Upper lobe of right lung (tissue), 1 donor: Measurements from ENCODE around the gene EXOC3L1. TPM values are rescaled to one million over a fixed set of nuclear protein-coding genes. Genes with fewer than 3 reads are reported as not detected.

Experiments used
- ATAC-seq: fragments of 200-7000 bp; cut with Tn5 transposase; one replicate; pipeline ENCODE4 v1.9.1; 2020; ENCODE audit warnings: mild to moderate bottlenecking, moderate library complexity
- DNase-seq: peaks from one replicate; pipeline ENCODE4 v3.0.0-alpha.2; 2020
- H3K27ac ChIP-seq: fragments of 200-600 bp; one replicate; pipeline ENCODE4 v1.8.0; 2022
- H3K27me3 ChIP-seq: fragments of 200-600 bp; one replicate; pipeline ENCODE4 v1.8.0; 2022; ENCODE audit warnings: mild to moderate bottlenecking
- H3K36me3 ChIP-seq: fragments of 200-600 bp; one replicate; pipeline ENCODE4 v1.8.0; 2022
- H3K4me1 ChIP-seq: fragments of 200-600 bp; one replicate; pipeline ENCODE4 v1.8.0; 2022
- H3K4me3 ChIP-seq: fragments of 200-600 bp; one replicate; pipeline ENCODE4 v1.8.0; 2022; ENCODE audit warnings: mild to moderate bottlenecking
- H3K9me3 ChIP-seq: fragments of 200-600 bp; one replicate; pipeline ENCODE4 v1.8.0; 2022
- intact Hi-C: fragments of 100-400 bp; cut with DNase I; formaldehyde crosslinking; loops from one replicate; pipeline ENCODE4 v1.11.0; 2022
- total RNA-seq: library from RNA; stranded (reverse); fragmentation: NEBNext Ultra II Directional; extraction: Animal tissue kit (Norgen Biotek cat#: 25700); gene quantifications from one replicate; pipeline ENCODE4 v1.2.1, GENCODE V29; 2021
- TF ChIP-seq, protein P1 (sequence below): fragments of 200-600 bp; IDR thresholded peaks from one replicate; pipeline ENCODE4 v1.8.0; 2022; ENCODE audit warnings: antibody characterized with exemption
- donor health status: DM: no; HTN: yes; CAD: no; lungs with severe emphysema.

Gene EXOC3L1
- total RNA-seq, 1 donor from 2014 or later = 17.1 TPM

DNA sequence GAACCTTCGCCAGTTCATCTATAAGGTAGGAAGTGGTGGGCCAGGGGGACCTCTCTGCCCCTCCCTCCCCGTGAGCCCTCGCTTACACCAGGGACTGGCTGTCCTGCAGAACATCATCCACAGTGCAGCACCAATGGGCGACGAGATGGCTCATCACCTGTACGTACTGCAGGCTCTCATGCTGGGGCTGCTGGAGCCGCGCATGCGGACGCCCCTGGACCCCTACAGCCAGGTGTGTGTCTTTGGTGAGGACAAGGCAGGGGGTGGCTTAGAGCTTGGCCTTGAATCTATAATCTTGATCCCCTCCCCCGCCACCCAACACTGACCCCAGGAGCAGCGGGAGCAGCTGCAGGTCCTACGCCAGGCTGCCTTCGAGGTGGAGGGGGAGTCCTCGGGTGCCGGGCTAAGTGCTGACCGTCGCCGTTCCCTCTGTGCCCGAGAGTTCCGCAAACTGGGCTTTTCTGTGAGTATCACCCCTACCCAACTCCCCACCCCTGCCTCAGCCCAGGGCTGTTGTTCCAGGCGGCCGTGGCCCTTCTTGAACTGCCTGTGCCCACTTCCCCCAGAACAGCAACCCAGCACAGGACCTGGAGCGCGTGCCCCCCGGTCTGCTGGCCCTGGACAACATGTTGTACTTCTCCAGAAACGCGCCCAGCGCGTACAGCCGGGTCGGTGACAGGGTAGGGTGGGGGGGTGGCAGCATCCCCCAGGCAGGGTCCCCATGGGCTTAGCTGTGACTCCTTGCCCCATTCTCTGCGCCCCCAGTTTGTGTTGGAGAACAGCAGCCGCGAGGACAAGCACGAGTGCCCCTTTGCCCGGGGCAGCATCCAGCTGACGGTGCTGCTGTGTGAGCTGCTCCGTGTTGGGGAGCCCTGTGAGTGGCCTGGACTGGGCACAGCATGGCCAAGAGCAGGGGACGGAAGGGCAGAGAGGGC, 11.7 kb upstream of the EXOC3L1 start:
- DNase-seq = no peak
- no peak overlapping the region for H3K4me3 ChIP-seq
- H3K9me3 ChIP-seq = no peaks in the 10 kb centered on the region
- H3K36me3 ChIP-seq = peaks cover 48% of the 10 kb centered on the region
- no peaks in the 10 kb centered on the region for H3K27me3 ChIP-seq
- no peak for ATAC-seq
- no peak overlapping the region for H3K27ac ChIP-seq
- peaks cover 9% of the 10 kb centered on the region for H3K4me1 ChIP-seq
- TF ChIP-seq, protein P1, sequence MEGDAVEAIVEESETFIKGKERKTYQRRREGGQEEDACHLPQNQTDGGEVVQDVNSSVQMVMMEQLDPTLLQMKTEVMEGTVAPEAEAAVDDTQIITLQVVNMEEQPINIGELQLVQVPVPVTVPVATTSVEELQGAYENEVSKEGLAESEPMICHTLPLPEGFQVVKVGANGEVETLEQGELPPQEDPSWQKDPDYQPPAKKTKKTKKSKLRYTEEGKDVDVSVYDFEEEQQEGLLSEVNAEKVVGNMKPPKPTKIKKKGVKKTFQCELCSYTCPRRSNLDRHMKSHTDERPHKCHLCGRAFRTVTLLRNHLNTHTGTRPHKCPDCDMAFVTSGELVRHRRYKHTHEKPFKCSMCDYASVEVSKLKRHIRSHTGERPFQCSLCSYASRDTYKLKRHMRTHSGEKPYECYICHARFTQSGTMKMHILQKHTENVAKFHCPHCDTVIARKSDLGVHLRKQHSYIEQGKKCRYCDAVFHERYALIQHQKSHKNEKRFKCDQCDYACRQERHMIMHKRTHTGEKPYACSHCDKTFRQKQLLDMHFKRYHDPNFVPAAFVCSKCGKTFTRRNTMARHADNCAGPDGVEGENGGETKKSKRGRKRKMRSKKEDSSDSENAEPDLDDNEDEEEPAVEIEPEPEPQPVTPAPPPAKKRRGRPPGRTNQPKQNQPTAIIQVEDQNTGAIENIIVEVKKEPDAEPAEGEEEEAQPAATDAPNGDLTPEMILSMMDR = no peak
- intact Hi-C loops = no loop called here

DNA sequence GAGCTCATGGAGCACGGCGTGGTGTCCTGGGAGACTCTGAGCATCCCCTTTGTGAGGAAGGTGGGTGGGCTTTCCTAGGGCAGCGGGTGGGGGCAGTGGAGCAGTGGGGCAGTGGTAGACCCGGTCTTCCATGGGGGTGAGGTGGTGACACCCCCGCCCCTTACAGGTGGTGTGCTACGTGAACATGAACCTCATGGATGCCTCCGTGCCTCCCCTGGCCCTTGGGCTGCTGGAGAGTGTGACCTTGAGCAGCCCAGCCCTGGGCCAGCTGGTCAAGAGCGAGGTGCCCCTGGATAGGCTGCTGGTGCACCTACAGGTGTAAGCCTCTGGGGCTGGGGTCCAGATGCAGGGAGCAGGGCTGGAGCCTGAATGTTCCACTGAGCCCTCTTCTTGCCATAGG, 10.6 kb upstream of the EXOC3L1 start:
- Histone ChIP-seq H3K27ac (no peak overlapping the region), H3K4me1 (peaks cover 9% of the 10 kb centered on the region), H3K9me3 (no peaks in the 10 kb centered on the region), H3K27me3 (no peaks in the 10 kb centered on the region), H3K36me3 (peaks cover 60% of the 10 kb centered on the region), H3K4me3 (no peak overlapping the region)
- intact Hi-C loops = no loop called here
- ATAC-seq = no peak
- TF ChIP-seq, protein P1 = no peak
- DNase-seq = no peak

DNA sequence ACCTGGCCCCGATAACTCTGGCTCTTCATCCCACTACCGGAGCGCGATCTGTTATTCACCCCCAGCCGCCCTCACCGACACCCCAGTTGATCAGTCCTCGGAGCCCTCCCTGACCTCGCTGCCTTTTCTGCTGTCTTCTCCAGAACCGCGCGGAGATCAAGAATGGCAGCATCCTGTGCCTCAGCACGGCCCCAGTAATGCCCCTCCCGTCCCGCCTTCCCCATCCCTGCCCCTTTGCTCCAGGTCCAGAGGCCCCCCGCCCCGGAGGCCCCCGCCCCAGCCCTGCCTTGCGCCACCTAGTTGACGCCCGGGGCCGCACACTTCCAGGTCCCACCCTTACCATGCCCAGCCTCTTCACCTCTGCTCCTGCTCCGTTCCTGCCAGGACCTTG, 9.9 kb upstream of the EXOC3L1 start:
- ATAC-seq = peak; percentile 13
- H3K27ac ChIP-seq = no peak overlapping the region
- DNase-seq = peak; percentile 74
- H3K27me3 ChIP-seq = no peaks in the 10 kb centered on the region
- TF ChIP-seq, protein P1 = no peak
- H3K9me3 ChIP-seq = no peaks in the 10 kb centered on the region
- intact Hi-C loops = no loop called here
- peak overlapping the region; percentile 52 for H3K4me3 ChIP-seq
- H3K36me3 ChIP-seq = peaks cover 67% of the 10 kb centered on the region
- H3K4me1 ChIP-seq = peaks cover 9% of the 10 kb centered on the region

DNA sequence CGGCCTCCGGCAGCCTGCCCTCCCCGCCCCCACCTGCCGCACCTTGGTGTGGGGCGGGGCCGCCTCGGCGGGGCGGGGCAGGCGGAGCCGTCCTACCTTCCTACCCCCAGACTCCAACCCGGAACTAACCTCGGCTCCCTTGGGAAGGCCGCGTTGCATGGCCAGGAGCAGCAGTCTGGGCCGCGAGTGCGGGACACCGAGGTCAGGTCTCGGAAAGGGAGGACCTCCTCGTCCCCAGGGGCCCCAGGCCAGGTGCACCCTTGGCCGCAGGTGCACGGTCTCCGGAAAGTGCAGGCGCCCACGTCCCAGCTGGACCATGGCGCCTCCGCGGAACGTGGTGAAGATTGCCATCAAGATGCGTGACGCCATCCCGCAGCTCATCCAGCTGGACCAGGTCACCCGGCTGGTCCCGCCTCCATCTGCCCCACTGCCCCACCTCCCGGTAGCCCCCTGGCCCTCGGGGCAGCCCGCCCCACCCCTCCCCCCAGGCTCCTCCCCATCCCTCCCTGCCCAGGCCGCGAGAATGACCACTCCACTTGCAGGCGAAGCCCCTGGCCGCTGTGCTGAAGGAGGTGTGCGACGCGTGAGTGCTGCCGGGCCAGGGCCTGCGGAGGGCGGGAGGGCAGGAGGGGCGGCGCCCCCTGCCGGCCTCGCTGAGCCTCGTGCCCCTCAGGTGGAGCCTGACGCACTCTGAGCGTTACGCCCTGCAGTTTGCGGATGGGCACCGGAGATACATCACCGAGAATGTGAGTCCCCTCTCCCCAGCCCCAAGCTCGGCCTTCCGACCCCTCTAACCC, 9.3 kb upstream of the EXOC3L1 start, which contains the start of gene ELMO3:
Gene ELMO3, plus strand, starts transcription at position 121 of the 797 bp plus-strand sequence. Its CDS starts 196 bp downstream, at position 317.
- TF ChIP-seq, protein P1 = peak; percentile 32
- peak; percentile 83 for ATAC-seq
- intact Hi-C loops = no loop called here
- H3K4me3 ChIP-seq = peak within 1 kb of the TSS; percentile 52
- peaks cover 73% of the 10 kb centered on the region for H3K36me3 ChIP-seq
- H3K4me1 ChIP-seq = peaks cover 10% of the 10 kb centered on the region
- H3K9me3 ChIP-seq = no peaks in the 10 kb centered on the region
- peak within 1 kb of the TSS; percentile 60 for H3K27ac ChIP-seq
- DNase-seq = peak; percentile 87
- H3K27me3 ChIP-seq = no peaks in the 10 kb centered on the region

DNA sequence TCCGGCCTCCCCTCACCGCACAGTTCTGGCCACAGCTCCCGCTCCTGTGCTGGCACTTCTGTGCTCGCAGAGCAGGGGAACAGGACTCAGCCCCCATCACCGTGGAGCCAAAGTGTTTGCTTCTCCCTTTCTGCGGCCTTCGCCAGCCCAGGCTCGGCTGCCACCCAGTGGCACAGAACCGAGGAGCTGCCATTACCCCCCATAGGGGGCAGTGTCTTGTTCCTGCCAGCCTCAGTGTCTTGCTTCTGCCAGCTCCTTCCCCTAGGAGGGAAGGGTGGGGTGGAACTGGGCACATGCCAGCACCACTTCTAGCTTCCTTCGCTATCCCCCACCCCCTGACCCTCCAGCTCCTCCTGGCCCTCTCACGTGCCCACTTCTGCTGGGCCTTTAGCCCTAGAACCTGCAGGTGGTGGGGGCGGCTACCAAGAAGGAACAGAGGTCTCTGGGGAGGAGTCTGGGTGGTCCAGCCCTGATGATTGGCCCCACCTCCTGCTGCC, 8.3 kb upstream of the EXOC3L1 start:
- Histone ChIP-seq H3K9me3 (no peaks in the 10 kb centered on the region), H3K36me3 (peaks cover 77% of the 10 kb centered on the region), H3K4me3 (no peak overlapping the region), H3K27me3 (no peaks in the 10 kb centered on the region), H3K4me1 (peaks cover 19% of the 10 kb centered on the region), H3K27ac (peak overlapping the region; percentile 60)
- ATAC-seq (peak; percentile 71), DNase-seq (peak; percentile 82)
- TF ChIP-seq, protein P1 = peak; percentile 62
- intact Hi-C loops = no loop called here
